Left cardiac atrium (tissue), 4 donors: Measurements from ENCODE around the gene ESCO1. TPM values are rescaled to one million over a fixed set of nuclear protein-coding genes. Genes with fewer than 3 reads are reported as not detected.
"Not testable (repeated sequence)": the region's sequence is repeated elsewhere in the genome, so short reads cannot be mapped to it uniquely, and the experiment has no call there.

Experiments
- ATAC-seq, 2 donors: fragments of 200-7000 bp; cut with Tn5 transposase; one replicate each; pipeline ENCODE4 v1.9.1; 2020; ENCODE audit warnings: mild to moderate bottlenecking in 2 of 2, moderate library complexity in 2 of 2
- DNase-seq: peaks from one replicate; pipeline ENCODE4 v3.0.0-alpha.2; 2020
- intact Hi-C, 2 donors: fragments of 100-400 bp; cut with DNase I; formaldehyde crosslinking; loops; one replicate each; pipeline versions ENCODE4 v1.14.1 to v1.15.1; 2022 to 2023
- long read RNA-seq: library from polyadenylated mRNA; unstranded; transcript quantifications from one replicate; pipeline ENCODE4 v2.0.0, GENCODE V29; 2021
- total RNA-seq, 2 donors: library from RNA; stranded (reverse); fragmentation: NEBNext Ultra II Directional; extraction: Animal tissue kit (Norgen Biotek cat#: 25700); gene quantifications; one replicate each; pipeline ENCODE4 v1.2.1, GENCODE V29; 2021
- donor health status: DM: no; HTN: yes; CAD: no.
- donor health status: DM: no; HTN: yes; CAD: no; lungs with severe emphysema.
- donor health status: DM: yes; HTN: yes; CAD: no.
- donor health status: Dilated cardiomyopathy.

The ESCO1 gene
- total RNA-seq, result 10 to 100 TPM in 1 of 2 donors, 1 to 10 TPM in 1; 8.6 to 11.7 TPM
- long read RNA-seq, full-length matches to known transcripts, result 2 of 9 reads
- long read RNA-seq, partial matches to known transcripts, result 7 of 9 reads
- long read RNA-seq, other reads (novel, unspliced or antisense), result 0 of 9 reads

- DNase-seq (peak; percentile 97), ATAC-seq (peak; percentile 94 to 96)
- intact Hi-C loops, result loop anchor here in 1 of 2 donors (10.0 kb wide), 1 partner anchor 104 kb away; the partner anchor contains the start of gene ABHD3
These were observed at the start of gene ESCO1 for GRCh38 chr18:21600526-21601410. ESCO1 (minus strand) TSS chr18:21600704; CDS start chr18:21574843, 25,861 bp downstream.

- DNase-seq, intact Hi-C loops, ATAC-seq: not testable (repeated sequence)
These were observed 39.9 kb upstream of the ESCO1 start for GRCh38 chr18:21640375-21640774.

GRCh38 chr18:21638822-21639221 is 38.3 kb upstream of the ESCO1 start:
- DNase-seq (no peak), ATAC-seq (no peak)
- intact Hi-C loops, result no loop called here

GRCh38 chr18:21636769-21637168 is 36.3 kb upstream of the ESCO1 start:
- ATAC-seq (no peak), DNase-seq (no peak)
- intact Hi-C loops, result no loop called here

GRCh38 chr18:21634588-21635199 is 34.2 kb upstream of the ESCO1 start:
- ATAC-seq, result no peak
- DNase-seq, result no peak
- intact Hi-C loops, result no loop called here

- no peak for ATAC-seq
- intact Hi-C loops, result no loop called here
- no peak for DNase-seq
These were observed 31.9 kb upstream of the ESCO1 start for GRCh38 chr18:21632393-21632792.

GRCh38 chr18:21629089-21629832 is 28.8 kb upstream of the ESCO1 start:
- ATAC-seq, result no peak
- intact Hi-C loops, result no loop called here
- no peak for DNase-seq

- ATAC-seq, result not testable (repeated sequence)
These were observed 21.1 kb upstream of the ESCO1 start for GRCh38 chr18:21621640-21622039.

GRCh38 chr18:21612125-21613039 is 11.9 kb upstream of the ESCO1 start, which contains the start of gene SNRPD1:
SNRPD1 (plus strand) TSS chr18:21612314; CDS start chr18:21612430, 116 bp downstream.
- DNase-seq, result peak; percentile 93
- intact Hi-C loops, result no loop called here
- peak; percentile 99 to 100 for ATAC-seq

More at GRCh38 chr18:21621640-21622039, 21.1 kb upstream of the ESCO1 start:
- intact Hi-C loops, DNase-seq: not testable (repeated sequence)

GRCh38 chr18:21611401-21612124 is 11.1 kb upstream of the ESCO1 start:
- ATAC-seq, intact Hi-C loops, DNase-seq: not testable (repeated sequence)

GRCh38 chr18:21605213-21605612 is 4.7 kb upstream of the ESCO1 start:
- intact Hi-C loops, result loop anchor here in 1 of 2 donors (10.0 kb wide), 1 partner anchor 100 kb away; the partner anchor contains the start of gene ABHD3
- no peak for DNase-seq
- no peak for ATAC-seq

- intact Hi-C loops, result loop anchor here in 1 of 2 donors (10.0 kb wide), 1 partner anchor 100 kb away; the partner anchor contains the start of gene ABHD3
- no peak for ATAC-seq
These were observed 4.2 kb upstream of the ESCO1 start for GRCh38 chr18:21604671-21605070.

GRCh38 chr18:21602299-21602587 is 1.7 kb upstream of the ESCO1 start:
- ATAC-seq, result no peak
- intact Hi-C loops, result loop anchor here in 1 of 2 donors (10.0 kb wide), 1 partner anchor 103 kb away; the partner anchor contains the start of gene ABHD3
- DNase-seq, result no peak

More at GRCh38 chr18:21604671-21605070, 4.2 kb upstream of the ESCO1 start:
- no peak for DNase-seq

- intact Hi-C loops, result loop anchor here in 1 of 2 donors (10.0 kb wide), 1 partner anchor 105 kb away; the partner anchor contains the start of gene ABHD3
- peak; percentile 65 for DNase-seq
- ATAC-seq, result peak; percentile 69 to 76
These were observed 649 bp downstream of the ESCO1 start for GRCh38 chr18:21599585-21600525.

GRCh38 chr18:21598726-21599584 is 1.5 kb downstream of the ESCO1 start:
- intact Hi-C loops, result no loop called here
- ATAC-seq, result no peak
- no peak for DNase-seq
